Large intestine (tissue), 3 donors: ENCODE results near the gene GJD4. TPM values are rescaled to one million over a fixed set of nuclear protein-coding genes. Genes with fewer than 3 reads are reported as not detected.

ENCODE experiments used
- DNase-seq, 2 donors: peaks; one replicate each; pipeline versions ENCODE4 v3.0.0 to v3.0.0-alpha.2; 2013
- H3K27ac ChIP-seq: one replicate; pipeline ENCODE4 v1.5.1; 2013; ENCODE audit warnings: low read length
- H3K27me3 ChIP-seq: 2 replicates; pipeline ENCODE4 v1.6.1; 2013; ENCODE audit warnings: low read length; ENCODE audit not compliant: control insufficient read depth, insufficient read depth
- H3K36me3 ChIP-seq: 2 replicates; pipeline ENCODE4 v1.6.1; 2013; ENCODE audit warnings: low read length; ENCODE audit not compliant: control insufficient read depth, insufficient read depth
- H3K4me1 ChIP-seq: one replicate; pipeline ENCODE4 v1.6.1; 2013; ENCODE audit warnings: low read length; ENCODE audit not compliant: control insufficient read depth, insufficient read depth
- H3K4me3 ChIP-seq: one replicate; pipeline ENCODE4 v1.5.1; 2013; ENCODE audit warnings: low read length
- H3K9me3 ChIP-seq: one replicate; pipeline ENCODE4 v1.6.1; 2013; ENCODE audit warnings: mild to moderate bottlenecking, low read depth, low read length, moderate library complexity; ENCODE audit not compliant: control insufficient read depth
- WGBS: methylation state at CpG from one replicate; pipeline ENCODE4 v1.1.5; 2013; ENCODE audit warnings: low lambda C conversion rate; ENCODE audit not compliant: insufficient coverage; 5-methylcytosine and 5-hydroxymethylcytosine counted together
- polyA plus RNA-seq: library from polyadenylated mRNA; unstranded; fragments of 120-200 nt; gene quantifications from one replicate; pipeline ENCODE4 v1.2.1, GENCODE V29; 2013

GJD4 gene
- polyA plus RNA-seq, 1 donor: 0.09 TPM

- no peaks in the 10 kb centered on the region for H3K4me1 ChIP-seq
- no peak for DNase-seq
- H3K4me3 ChIP-seq: no peak overlapping the region
- WGBS: no CpG with 5 or more reads among the region's 20 CpGs
- peaks cover 56% of the 10 kb centered on the region for H3K36me3 ChIP-seq
- H3K9me3 ChIP-seq: no peaks in the 10 kb centered on the region
- H3K27me3 ChIP-seq: no peaks in the 10 kb centered on the region
- no peak overlapping the region for H3K27ac ChIP-seq
Observed at GRCh38 chr10:35568483-35569015, 36.6 kb upstream of the GJD4 start.

- WGBS: 100% methylated on average over 1 of the region's 19 CpGs
- H3K4me3 ChIP-seq: no peak overlapping the region
- no peaks in the 10 kb centered on the region for H3K4me1 ChIP-seq
- no peak for DNase-seq
- H3K36me3 ChIP-seq: peaks cover 58% of the 10 kb centered on the region
- H3K9me3 ChIP-seq: no peaks in the 10 kb centered on the region
- H3K27me3 ChIP-seq: no peaks in the 10 kb centered on the region
- no peak overlapping the region for H3K27ac ChIP-seq
Observed at GRCh38 chr10:35569111-35569707, 35.9 kb upstream of the GJD4 start.

- Histone ChIP-seq H3K27me3 (no peaks in the 10 kb centered on the region), H3K4me1 (no peaks in the 10 kb centered on the region), H3K9me3 (no peaks in the 10 kb centered on the region), H3K4me3 (no peak overlapping the region), H3K36me3 (peaks cover 58% of the 10 kb centered on the region), H3K27ac (no peak overlapping the region)
- WGBS: 100% methylated on average over 1 of the region's 4 CpGs
- DNase-seq: no peak
Observed at GRCh38 chr10:35569836-35570235, 35.3 kb upstream of the GJD4 start.

- Histone ChIP-seq H3K27me3 (no peaks in the 10 kb centered on the region), H3K36me3 (peaks cover 58% of the 10 kb centered on the region), H3K4me1 (no peaks in the 10 kb centered on the region)
Observed at GRCh38 chr10:35570397-35570796, 34.7 kb upstream of the GJD4 start.

GRCh38 chr10:35572583-35572982 lies 32.6 kb upstream of the GJD4 start:
- Histone ChIP-seq H3K4me1 (no peaks in the 10 kb centered on the region), H3K4me3 (no peak overlapping the region), H3K36me3 (peaks cover 45% of the 10 kb centered on the region), H3K27ac (no peak overlapping the region), H3K9me3 (no peaks in the 10 kb centered on the region), H3K27me3 (no peaks in the 10 kb centered on the region)
- WGBS: no CpG with 5 or more reads among the region's 1 CpG
- no peak for DNase-seq

More at GRCh38 chr10:35570397-35570796, 34.7 kb upstream of the GJD4 start:
- H3K4me3 ChIP-seq: no peak overlapping the region
- H3K9me3 ChIP-seq: no peaks in the 10 kb centered on the region
- WGBS: 100% methylated on average over 1 of the region's 1 CpG
- no peak for DNase-seq
- no peak overlapping the region for H3K27ac ChIP-seq

- WGBS: no CpG with 5 or more reads among the region's 1 CpG
Observed at GRCh38 chr10:35573796-35574195, 31.3 kb upstream of the GJD4 start.

GRCh38 chr10:35574924-35575352 lies 30.2 kb upstream of the GJD4 start:
- no peak overlapping the region for H3K27ac ChIP-seq
- no peak for DNase-seq
- H3K27me3 ChIP-seq: no peaks in the 10 kb centered on the region
- peaks cover 22% of the 10 kb centered on the region for H3K36me3 ChIP-seq
- H3K4me1 ChIP-seq: no peaks in the 10 kb centered on the region
- no peak overlapping the region for H3K4me3 ChIP-seq
- H3K9me3 ChIP-seq: no peaks in the 10 kb centered on the region
- WGBS: no CpG with 5 or more reads among the region's 9 CpGs

More at GRCh38 chr10:35573796-35574195, 31.3 kb upstream of the GJD4 start:
- Histone ChIP-seq H3K27me3 (no peaks in the 10 kb centered on the region), H3K4me1 (no peaks in the 10 kb centered on the region), H3K36me3 (peaks cover 34% of the 10 kb centered on the region), H3K27ac (no peak overlapping the region), H3K9me3 (no peaks in the 10 kb centered on the region), H3K4me3 (no peak overlapping the region)
- no peak for DNase-seq

- no peaks in the 10 kb centered on the region for H3K9me3 ChIP-seq
- no peaks in the 10 kb centered on the region for H3K27me3 ChIP-seq
- no peak overlapping the region for H3K27ac ChIP-seq
- WGBS: 100% methylated on average over 1 of the region's 9 CpGs
- DNase-seq: no peak
- no peaks in the 10 kb centered on the region for H3K4me1 ChIP-seq
- H3K36me3 ChIP-seq: peaks cover 19% of the 10 kb centered on the region
- H3K4me3 ChIP-seq: no peak overlapping the region
Observed at GRCh38 chr10:35575640-35576039, 29.5 kb upstream of the GJD4 start.

GRCh38 chr10:35576730-35577129 lies 28.4 kb upstream of the GJD4 start:
- Histone ChIP-seq H3K4me1 (no peaks in the 10 kb centered on the region), H3K36me3 (peaks cover 19% of the 10 kb centered on the region), H3K27ac (no peak overlapping the region), H3K4me3 (no peak overlapping the region), H3K9me3 (no peaks in the 10 kb centered on the region), H3K27me3 (no peaks in the 10 kb centered on the region)
- WGBS: 100% methylated on average over 1 of the region's 3 CpGs
- no peak for DNase-seq

GRCh38 chr10:35577926-35578617 lies 27.1 kb upstream of the GJD4 start:
- no peak overlapping the region for H3K4me3 ChIP-seq

More at GRCh38 chr10:35577926-35578617, 27.1 kb upstream of the GJD4 start:
- Histone ChIP-seq H3K36me3 (peaks cover 13% of the 10 kb centered on the region), H3K27ac (no peak overlapping the region), H3K9me3 (no peaks in the 10 kb centered on the region), H3K27me3 (no peaks in the 10 kb centered on the region), H3K4me1 (no peaks in the 10 kb centered on the region)
- DNase-seq: no peak
- 90% methylated on average over 3 of the region's 7 CpGs for WGBS
